ENCODE measurements around the gene RNF138.
"Not testable (repeated sequence)": the region's sequence is repeated elsewhere in the genome, so short reads cannot be mapped to it uniquely, and the experiment has no call there.

The RNF138 gene

DNA sequence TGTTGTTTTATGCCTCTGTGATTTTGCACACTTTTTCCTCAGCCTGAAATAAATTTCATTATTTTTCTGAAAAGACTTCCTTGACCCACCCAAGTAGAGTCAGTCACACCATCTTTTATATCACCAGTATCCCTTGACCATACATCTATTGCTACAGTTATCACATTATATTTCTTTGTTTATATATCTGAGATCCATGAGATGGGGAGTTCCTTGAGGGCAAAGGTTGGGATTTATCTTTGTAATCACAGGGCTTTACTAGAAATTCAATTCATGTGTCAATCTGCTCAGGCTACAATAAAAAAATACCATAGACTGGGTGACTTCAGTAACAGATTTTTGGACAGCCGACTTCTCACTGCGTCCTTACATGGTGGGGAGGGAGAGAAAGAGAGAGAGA, 12.8 kb upstream of the RNF138 start:
- no peak overlapping the region for H3K4me3 ChIP-seq (ENCODE audit: low read depth in 1 of 2, low read length in 2 of 2)
- H3K27me3 ChIP-seq (ENCODE audit: low read depth, low read length): no peaks in the 10 kb centered on the region
- H3K9me3 ChIP-seq (ENCODE audit: control insufficient read depth in 1 of 2, low read length in 2 of 2): no peaks in the 10 kb centered on the region
- H3K27ac ChIP-seq (ENCODE audit: low read length): no peak overlapping the region
- no peaks in the 10 kb centered on the region for H3K4me1 ChIP-seq (ENCODE audit: control insufficient read depth in 1 of 2, insufficient read depth in 2 of 2, low read length in 2 of 2)
- no peaks in the 10 kb centered on the region for H3K36me3 ChIP-seq (ENCODE audit: control insufficient read depth in 1 of 2, insufficient read depth in 2 of 2, low read length in 2 of 2)

DNA sequence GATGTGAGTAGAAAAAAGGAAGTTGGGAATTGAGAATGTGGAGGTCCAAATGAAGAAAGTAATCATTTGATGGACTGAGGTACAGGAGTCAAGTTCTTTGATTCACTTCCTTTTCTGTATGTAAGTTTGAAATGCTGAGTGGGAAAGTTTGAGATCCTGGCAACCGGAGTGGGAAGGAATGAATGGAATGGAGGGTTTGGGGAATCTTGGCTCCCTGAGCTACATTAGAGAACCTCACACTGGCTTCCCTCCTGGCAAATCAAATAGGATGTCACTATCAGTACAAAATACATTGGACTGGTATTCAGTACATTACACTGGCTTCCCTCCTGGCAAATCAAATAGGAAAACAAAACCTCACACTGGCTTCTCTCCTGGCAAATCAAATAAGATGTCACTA, 9.8 kb upstream of the RNF138 start:
- Histone ChIP-seq H3K4me1 (ENCODE audit: control insufficient read depth in 1 of 2, insufficient read depth in 2 of 2, low read length in 2 of 2) (no peaks in the 10 kb centered on the region), H3K36me3 (ENCODE audit: control insufficient read depth in 1 of 2, insufficient read depth in 2 of 2, low read length in 2 of 2) (no peaks in the 10 kb centered on the region), H3K4me3 (ENCODE audit: low read depth in 1 of 2, low read length in 2 of 2) (no peak overlapping the region), H3K27me3 (ENCODE audit: low read depth, low read length) (no peaks in the 10 kb centered on the region), H3K27ac (ENCODE audit: low read length) (no peak overlapping the region), H3K9me3 (ENCODE audit: control insufficient read depth in 1 of 2, low read length in 2 of 2) (no peaks in the 10 kb centered on the region)

DNA sequence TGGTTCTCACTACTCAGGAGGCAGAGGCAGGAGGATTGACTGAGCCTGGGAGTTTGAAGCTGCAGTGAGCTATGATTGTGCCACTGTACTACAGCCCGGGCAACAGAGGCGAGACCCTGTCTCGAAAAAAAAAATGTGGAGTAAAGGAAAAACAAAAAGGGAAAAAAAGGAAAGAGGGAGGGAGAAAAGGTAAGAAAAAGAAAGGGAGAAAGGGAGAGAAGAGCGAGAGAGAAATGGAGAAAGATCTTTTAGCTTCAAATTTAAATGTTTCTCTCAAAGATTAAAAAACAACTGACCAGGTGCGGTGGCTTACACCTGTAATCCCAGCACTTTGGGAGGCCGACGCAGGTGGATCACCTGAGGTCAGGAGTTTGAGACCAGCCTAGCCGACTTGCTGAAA, 7.9 kb upstream of the RNF138 start:
- no peak overlapping the region for H3K27ac ChIP-seq (ENCODE audit: low read length)
- no peak overlapping the region for H3K4me3 ChIP-seq (ENCODE audit: low read depth in 1 of 2, low read length in 2 of 2)
- H3K27me3 ChIP-seq (ENCODE audit: low read depth, low read length): no peaks in the 10 kb centered on the region
- H3K36me3 ChIP-seq (ENCODE audit: control insufficient read depth in 1 of 2, insufficient read depth in 2 of 2, low read length in 2 of 2): no peaks in the 10 kb centered on the region
- no peaks in the 10 kb centered on the region for H3K9me3 ChIP-seq (ENCODE audit: control insufficient read depth in 1 of 2, low read length in 2 of 2)
- no peaks in the 10 kb centered on the region for H3K4me1 ChIP-seq (ENCODE audit: control insufficient read depth in 1 of 2, insufficient read depth in 2 of 2, low read length in 2 of 2)

DNA sequence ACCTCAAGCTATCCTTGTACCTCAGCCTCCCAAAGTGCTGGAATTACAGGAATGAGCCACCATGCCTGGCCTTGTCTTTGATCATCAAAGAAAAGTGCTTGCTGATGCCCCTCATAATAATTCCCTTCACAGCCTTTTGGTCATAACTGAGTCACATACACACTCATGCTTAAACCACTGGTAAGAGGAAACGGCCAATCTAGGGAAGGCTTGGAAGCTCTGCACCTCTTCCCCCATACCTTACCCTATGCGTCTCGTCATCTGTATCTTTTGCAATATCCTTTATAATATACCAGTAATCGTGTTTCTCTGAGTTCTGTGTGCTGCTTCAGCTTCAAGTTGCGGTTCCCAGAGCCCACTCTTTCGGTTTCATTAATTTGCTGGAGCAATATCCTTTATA, 4.8 kb upstream of the RNF138 start:
- no peak overlapping the region for H3K4me3 ChIP-seq (ENCODE audit: low read depth in 1 of 2, low read length in 2 of 2)
- no peaks in the 10 kb centered on the region for H3K36me3 ChIP-seq (ENCODE audit: control insufficient read depth in 1 of 2, insufficient read depth in 2 of 2, low read length in 2 of 2)
- H3K4me1 ChIP-seq (ENCODE audit: control insufficient read depth in 1 of 2, insufficient read depth in 2 of 2, low read length in 2 of 2): no peaks in the 10 kb centered on the region
- no peak overlapping the region for H3K27ac ChIP-seq (ENCODE audit: low read length)
- H3K27me3 ChIP-seq (ENCODE audit: low read depth, low read length): no peaks in the 10 kb centered on the region
- H3K9me3 ChIP-seq (ENCODE audit: control insufficient read depth in 1 of 2, low read length in 2 of 2): no peaks in the 10 kb centered on the region

DNA sequence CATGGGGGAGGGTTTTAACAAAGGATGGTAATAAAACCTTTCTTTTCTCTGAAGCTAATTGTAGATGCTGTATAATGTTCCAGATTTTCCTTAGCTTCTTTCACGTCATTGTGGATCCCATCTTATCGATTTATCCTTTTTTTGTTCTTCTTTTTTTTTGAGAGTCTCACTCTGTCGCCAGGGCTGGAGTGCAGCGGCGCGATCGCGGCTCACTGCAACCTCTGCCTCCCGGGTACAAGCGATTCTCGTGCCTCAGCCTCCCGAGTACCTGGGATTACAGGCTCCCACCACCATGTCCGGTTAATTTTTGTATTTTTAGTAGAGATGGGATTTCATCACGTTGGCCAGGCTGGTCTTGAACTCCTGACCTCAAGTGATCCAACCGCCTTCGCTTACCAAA, 843 bp upstream of the RNF138 start:
- H3K36me3 ChIP-seq (ENCODE audit: control insufficient read depth in 1 of 2, insufficient read depth in 2 of 2, low read length in 2 of 2); H3K9me3 ChIP-seq (ENCODE audit: control insufficient read depth in 1 of 2, low read length in 2 of 2); H3K27ac ChIP-seq (ENCODE audit: low read length); H3K27me3 ChIP-seq (ENCODE audit: low read depth, low read length); H3K4me3 ChIP-seq (ENCODE audit: low read depth in 1 of 2, low read length in 2 of 2): not testable (repeated sequence)
- peaks cover 6 to 11% of the 10 kb centered on the region in 2 donors for H3K4me1 ChIP-seq (ENCODE audit: control insufficient read depth in 1 of 2, insufficient read depth in 2 of 2, low read length in 2 of 2)

DNA sequence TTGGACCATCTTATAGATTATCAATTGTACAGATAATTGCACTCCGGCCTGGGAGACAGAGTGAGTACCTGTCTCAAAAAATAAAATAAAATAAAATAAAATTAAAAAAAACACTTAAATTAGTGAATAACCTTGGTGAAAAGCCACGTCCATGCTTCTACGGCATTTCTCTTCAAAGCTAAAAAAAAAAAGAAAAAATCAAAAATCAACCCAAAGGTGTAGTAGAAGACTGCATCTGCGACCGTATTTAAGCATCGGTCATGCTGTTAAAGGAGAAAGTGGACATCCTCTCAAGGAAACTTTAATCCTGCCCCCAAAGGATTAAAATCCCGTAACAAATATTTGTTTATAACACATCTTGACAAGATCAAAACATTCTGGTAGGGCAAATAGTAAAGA, 350 bp upstream of the RNF138 start:
- H3K27me3 ChIP-seq (ENCODE audit: low read depth, low read length): no peaks in the 10 kb centered on the region
- H3K27ac ChIP-seq (ENCODE audit: low read length): peak overlapping the region; percentile 98
- peak overlapping the region; percentile 57 to 89 for H3K4me3 ChIP-seq (ENCODE audit: low read depth in 1 of 2, low read length in 2 of 2)
- H3K4me1 ChIP-seq (ENCODE audit: control insufficient read depth in 1 of 2, insufficient read depth in 2 of 2, low read length in 2 of 2): peaks cover 6 to 11% of the 10 kb centered on the region in 2 donors
- H3K9me3 ChIP-seq (ENCODE audit: control insufficient read depth in 1 of 2, low read length in 2 of 2): no peaks in the 10 kb centered on the region
- peaks cover 0 to 5% of the 10 kb centered on the region in 2 donors for H3K36me3 ChIP-seq (ENCODE audit: control insufficient read depth in 1 of 2, insufficient read depth in 2 of 2, low read length in 2 of 2)

DNA sequence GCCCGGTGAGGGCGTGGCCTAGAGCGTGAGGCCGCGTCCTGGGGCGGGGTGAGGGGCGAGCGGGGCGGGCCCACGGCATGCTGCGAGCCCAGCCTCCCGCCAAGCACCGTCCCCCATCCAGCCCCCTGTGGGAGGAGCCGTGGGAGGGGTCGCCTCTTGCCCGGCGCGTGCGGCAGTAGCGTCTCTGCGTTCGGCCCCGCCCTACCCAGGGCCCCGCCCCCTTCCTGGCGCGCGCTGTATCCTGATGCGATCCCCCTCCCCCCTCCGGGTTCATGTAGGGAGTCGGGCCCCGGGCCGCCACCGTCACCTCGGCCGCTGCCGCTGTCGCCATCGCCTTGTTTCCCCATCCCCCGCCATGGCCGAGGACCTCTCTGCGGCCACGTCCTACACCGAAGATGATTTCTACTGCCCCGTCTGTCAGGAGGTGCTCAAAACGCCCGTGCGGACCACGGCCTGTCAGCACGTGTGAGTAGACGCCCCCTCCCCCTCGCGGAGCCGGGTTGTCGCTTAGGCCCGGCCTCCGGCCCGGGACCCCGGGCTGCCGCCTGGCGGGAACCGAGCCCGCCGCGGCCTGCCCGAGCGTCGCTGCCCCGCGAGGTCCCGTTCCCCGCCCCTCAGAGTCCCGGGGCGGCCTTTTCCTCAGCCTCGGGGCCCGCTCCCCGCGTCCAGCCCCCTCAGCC, 888 bp downstream of the RNF138 start:
- Histone ChIP-seq H3K27ac (ENCODE audit: low read length) (peak overlapping the region; percentile 93), H3K9me3 (ENCODE audit: control insufficient read depth in 1 of 2, low read length in 2 of 2) (no peaks in the 10 kb centered on the region), H3K36me3 (ENCODE audit: control insufficient read depth in 1 of 2, insufficient read depth in 2 of 2, low read length in 2 of 2) (peaks cover 0 to 5% of the 10 kb centered on the region in 2 donors), H3K27me3 (ENCODE audit: low read depth, low read length) (no peaks in the 10 kb centered on the region), H3K4me1 (ENCODE audit: control insufficient read depth in 1 of 2, insufficient read depth in 2 of 2, low read length in 2 of 2) (peaks cover 6 to 11% of the 10 kb centered on the region in 2 donors), H3K4me3 (ENCODE audit: low read depth in 1 of 2, low read length in 2 of 2) (peak overlapping the region; percentile 89 to 98)

DNA sequence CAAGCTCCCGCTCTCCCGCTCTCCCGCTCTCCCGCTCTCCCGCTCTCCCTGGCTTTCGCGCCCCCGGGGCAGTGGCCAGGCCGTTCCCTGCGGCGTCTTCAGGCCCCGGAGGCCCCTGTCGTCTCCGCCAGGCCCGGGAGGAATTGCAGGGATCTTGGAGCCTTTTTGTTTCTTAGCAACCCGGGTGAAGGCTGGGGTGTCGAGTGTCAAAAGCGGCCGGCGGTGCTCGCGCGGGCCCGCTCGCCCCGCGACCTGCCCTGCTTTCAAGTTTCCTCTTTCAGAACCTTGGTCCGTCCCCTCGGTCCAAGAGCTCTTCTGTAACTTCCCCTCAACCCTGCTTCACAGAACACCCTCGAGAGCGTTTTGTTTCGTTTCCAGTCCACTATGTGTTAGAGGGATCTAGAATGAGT, 1.4 kb downstream of the RNF138 start:
- H3K4me3 ChIP-seq (ENCODE audit: low read depth in 1 of 2, low read length in 2 of 2): peak overlapping the region; percentile 89 to 98
- no peaks in the 10 kb centered on the region for H3K9me3 ChIP-seq (ENCODE audit: control insufficient read depth in 1 of 2, low read length in 2 of 2)
- H3K4me1 ChIP-seq (ENCODE audit: control insufficient read depth in 1 of 2, insufficient read depth in 2 of 2, low read length in 2 of 2): peaks cover 6 to 11% of the 10 kb centered on the region in 2 donors
- H3K36me3 ChIP-seq (ENCODE audit: control insufficient read depth in 1 of 2, insufficient read depth in 2 of 2, low read length in 2 of 2): peaks cover 0 to 5% of the 10 kb centered on the region in 2 donors
- peak overlapping the region; percentile 93 for H3K27ac ChIP-seq (ENCODE audit: low read length)
- H3K27me3 ChIP-seq (ENCODE audit: low read depth, low read length): no peaks in the 10 kb centered on the region

DNA sequence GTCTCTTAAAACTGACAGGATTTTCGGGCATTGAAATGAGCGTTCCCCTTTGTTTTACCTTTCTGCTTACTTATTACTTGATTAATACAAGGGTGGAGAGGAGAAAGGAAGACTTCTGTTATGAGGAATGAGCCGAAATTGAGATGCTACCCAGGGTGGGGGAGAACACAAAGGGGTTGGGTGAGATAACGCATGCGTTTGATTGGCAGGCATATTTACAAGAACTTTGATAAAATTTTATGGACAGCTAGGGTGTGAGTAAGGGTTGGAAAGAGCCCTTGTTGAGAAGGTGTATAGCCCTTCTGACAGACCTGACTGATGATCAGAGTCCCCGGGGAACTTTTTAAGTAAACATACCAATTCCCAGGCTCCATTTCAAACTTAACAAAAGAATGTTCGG, 1.8 kb downstream of the RNF138 start:
- Histone ChIP-seq H3K9me3 (ENCODE audit: control insufficient read depth in 1 of 2, low read length in 2 of 2) (no peaks in the 10 kb centered on the region), H3K4me3 (ENCODE audit: low read depth in 1 of 2, low read length in 2 of 2) (peak overlapping the region; percentile 89 to 98), H3K27ac (ENCODE audit: low read length) (peak overlapping the region; percentile 93), H3K36me3 (ENCODE audit: control insufficient read depth in 1 of 2, insufficient read depth in 2 of 2, low read length in 2 of 2) (peaks cover 0 to 5% of the 10 kb centered on the region in 2 donors), H3K4me1 (ENCODE audit: control insufficient read depth in 1 of 2, insufficient read depth in 2 of 2, low read length in 2 of 2) (peaks cover 6 to 11% of the 10 kb centered on the region in 2 donors), H3K27me3 (ENCODE audit: low read depth, low read length) (no peaks in the 10 kb centered on the region)

DNA sequence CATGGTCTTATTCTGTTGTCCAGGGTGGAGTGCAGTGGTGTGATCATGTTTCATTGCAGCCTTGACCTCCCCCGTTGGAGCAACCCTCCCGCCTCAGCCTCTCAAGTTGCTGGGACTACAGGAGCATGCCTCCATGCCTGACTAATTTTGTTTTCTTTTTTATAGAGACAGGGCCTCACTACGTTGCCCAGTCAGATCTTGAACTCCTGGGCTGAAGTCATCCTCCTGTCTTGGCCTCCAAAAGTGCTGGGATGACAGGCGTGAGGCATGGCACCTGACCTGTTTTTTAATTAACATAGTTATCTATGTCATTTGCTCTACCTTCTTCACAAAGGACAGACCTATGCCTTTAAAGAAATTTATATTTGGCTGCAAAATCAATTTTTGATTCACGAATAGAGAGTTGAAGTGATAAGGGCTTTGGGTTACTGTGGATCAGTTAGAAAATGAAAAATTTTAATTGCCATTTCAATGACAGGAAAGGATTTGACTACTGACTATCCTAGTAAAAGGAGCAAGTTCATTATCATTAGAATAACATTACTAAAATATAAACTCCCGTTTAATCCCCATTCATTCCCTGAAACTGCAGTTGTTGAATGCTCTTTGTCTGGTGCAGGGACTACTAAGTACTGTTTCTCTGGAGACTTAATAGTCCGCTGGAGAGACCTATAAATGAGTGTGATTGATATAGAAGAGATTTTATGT, 3.7 kb downstream of the RNF138 start:
- Histone ChIP-seq H3K27ac (ENCODE audit: low read length) (no peak overlapping the region), H3K9me3 (ENCODE audit: control insufficient read depth in 1 of 2, low read length in 2 of 2) (no peaks in the 10 kb centered on the region), H3K4me1 (ENCODE audit: control insufficient read depth in 1 of 2, insufficient read depth in 2 of 2, low read length in 2 of 2) (peaks cover 6 to 11% of the 10 kb centered on the region in 2 donors), H3K36me3 (ENCODE audit: control insufficient read depth in 1 of 2, insufficient read depth in 2 of 2, low read length in 2 of 2) (peaks cover 0 to 5% of the 10 kb centered on the region in 2 donors), H3K4me3 (ENCODE audit: low read depth in 1 of 2, low read length in 2 of 2) (no peak overlapping the region), H3K27me3 (ENCODE audit: low read depth, low read length) (no peaks in the 10 kb centered on the region)

DNA sequence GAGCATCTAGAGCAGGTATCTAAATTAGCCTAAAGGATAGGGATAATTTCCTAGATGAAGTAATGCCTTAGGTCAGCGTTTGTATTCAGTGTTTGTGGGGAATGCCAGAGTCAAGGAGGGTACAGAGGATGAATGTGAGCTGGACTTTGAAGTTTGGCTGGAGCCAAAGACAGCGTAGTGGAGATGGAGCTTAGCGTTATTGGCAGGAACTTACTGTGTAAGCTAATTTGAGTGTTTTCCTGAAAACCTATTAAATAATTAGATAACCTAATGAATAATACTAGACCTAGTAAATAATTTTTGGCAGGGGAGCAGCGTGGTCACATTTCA, 4.2 kb downstream of the RNF138 start:
- Histone ChIP-seq H3K27ac (ENCODE audit: low read length) (no peak overlapping the region), H3K4me1 (ENCODE audit: control insufficient read depth in 1 of 2, insufficient read depth in 2 of 2, low read length in 2 of 2) (peaks cover 6 to 11% of the 10 kb centered on the region in 2 donors), H3K36me3 (ENCODE audit: control insufficient read depth in 1 of 2, insufficient read depth in 2 of 2, low read length in 2 of 2) (peaks cover 0 to 5% of the 10 kb centered on the region in 2 donors), H3K4me3 (ENCODE audit: low read depth in 1 of 2, low read length in 2 of 2) (no peak overlapping the region), H3K27me3 (ENCODE audit: low read depth, low read length) (no peaks in the 10 kb centered on the region), H3K9me3 (ENCODE audit: control insufficient read depth in 1 of 2, low read length in 2 of 2) (no peaks in the 10 kb centered on the region)

DNA sequence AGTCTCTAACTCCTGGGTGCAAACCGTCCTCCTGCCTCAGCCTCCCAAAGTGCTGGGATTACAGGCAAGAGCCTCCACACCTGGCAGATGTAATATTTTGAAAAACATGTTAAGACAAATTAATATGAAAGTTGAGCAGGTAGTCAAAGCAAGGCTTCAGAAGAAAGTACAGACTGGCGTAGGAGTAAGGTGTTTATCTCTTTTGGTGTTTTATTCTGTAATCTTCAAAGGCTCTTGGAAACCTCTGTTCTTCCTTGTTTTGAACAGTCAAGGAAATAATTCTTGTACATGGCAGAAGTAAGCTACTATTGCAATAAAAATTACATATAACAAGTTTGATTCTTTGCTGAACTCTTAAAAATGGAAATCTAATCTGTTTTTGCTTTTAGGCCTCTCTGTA, 5.3 kb downstream of the RNF138 start:
- Histone ChIP-seq H3K36me3 (ENCODE audit: control insufficient read depth in 1 of 2, insufficient read depth in 2 of 2, low read length in 2 of 2) (peaks cover 0 to 5% of the 10 kb centered on the region in 2 donors), H3K4me1 (ENCODE audit: control insufficient read depth in 1 of 2, insufficient read depth in 2 of 2, low read length in 2 of 2) (peaks cover 6 to 11% of the 10 kb centered on the region in 2 donors), H3K4me3 (ENCODE audit: low read depth in 1 of 2, low read length in 2 of 2) (no peak overlapping the region), H3K27me3 (ENCODE audit: low read depth, low read length) (no peaks in the 10 kb centered on the region), H3K9me3 (ENCODE audit: control insufficient read depth in 1 of 2, low read length in 2 of 2) (no peaks in the 10 kb centered on the region), H3K27ac (ENCODE audit: low read length) (no peak overlapping the region)
